GM19395 (cell line): Measurements from ENCODE around the gene LONP1.
"Not testable (repeated sequence)": the region's sequence is repeated elsewhere in the genome, so short reads cannot be mapped to it uniquely, and the experiment has no call there.

Source experiments
- ATAC-seq: cut with Tn5 transposase; IDR thresholded peaks from one replicate; pipeline ENCODE4 v1.9.1; 2021; ENCODE audit warnings: mild to moderate bottlenecking, moderate library complexity; ENCODE audit not compliant: unreplicated experiment

The LONP1 gene

DNA sequence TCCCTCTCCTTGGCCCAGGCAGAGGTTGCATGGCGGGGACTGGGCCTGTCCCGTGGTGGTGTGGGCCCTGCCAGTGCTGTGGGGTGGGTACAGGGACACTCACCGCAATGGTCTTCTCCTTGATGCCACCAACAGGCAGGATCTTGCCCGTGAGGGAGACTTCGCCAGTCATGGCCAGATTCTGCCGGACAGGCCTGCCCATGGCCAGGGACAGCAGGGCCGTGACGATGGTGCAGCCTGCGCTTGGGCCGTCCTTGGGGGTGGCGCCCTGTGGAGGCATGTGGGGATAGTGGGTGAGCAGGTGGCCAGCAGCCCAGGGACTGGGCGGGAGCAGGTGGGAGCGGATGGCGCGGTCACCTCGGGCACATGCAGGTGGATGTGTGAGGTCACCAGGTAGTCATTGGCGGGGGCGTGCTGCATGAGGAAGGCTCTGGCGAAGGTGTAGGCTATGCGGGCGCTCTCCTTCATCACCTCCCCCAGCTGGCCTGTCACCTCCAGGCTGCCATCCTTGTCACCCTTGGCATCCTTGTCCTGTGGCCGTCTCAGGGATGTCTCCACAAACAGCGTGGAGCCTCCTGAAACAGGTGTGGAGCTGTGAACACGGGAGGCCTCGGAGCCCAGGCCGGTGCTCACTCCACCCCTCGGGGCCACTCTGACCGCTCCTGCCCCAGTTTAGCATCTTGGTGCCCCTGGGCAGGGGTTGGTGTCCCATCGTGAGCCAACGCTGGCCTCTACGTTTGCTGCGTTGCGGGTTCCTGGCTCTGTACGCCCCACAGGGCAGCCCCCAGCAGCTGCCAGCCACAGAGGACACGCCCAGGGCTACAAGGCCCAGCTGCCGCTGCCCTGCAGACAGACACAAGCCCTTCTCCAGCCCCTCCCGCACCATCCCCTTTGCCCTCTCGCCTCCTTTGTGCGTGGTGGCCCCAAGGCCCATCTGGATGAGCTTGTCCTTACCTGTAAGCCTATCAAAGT lies 26.5 kb downstream of the LONP1 start:
- no peak for ATAC-seq

DNA sequence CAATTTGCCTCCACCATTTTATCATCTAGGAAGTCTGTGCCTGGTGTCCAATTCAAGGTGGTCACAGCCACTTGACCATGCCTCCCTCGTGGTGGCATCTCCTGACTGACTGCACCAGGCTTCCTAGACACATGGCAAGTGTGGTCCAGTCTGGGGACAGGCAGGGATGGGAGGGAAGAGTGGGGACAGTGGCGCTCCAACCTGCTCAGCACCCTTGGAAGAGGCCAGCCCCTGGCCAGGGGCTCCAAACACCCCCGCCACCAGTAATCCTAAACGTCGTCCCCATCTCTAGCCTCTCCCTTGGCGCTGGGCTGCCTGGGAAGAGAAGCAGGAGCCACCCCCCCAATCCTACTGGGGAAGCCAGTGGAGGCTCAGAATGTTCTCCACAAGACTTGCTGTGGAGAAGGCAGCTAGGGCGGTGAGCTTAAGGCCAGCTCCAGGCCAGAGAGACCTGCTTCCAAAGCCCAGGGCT lies 27.2 kb downstream of the LONP1 start:
- ATAC-seq = no peak

DNA sequence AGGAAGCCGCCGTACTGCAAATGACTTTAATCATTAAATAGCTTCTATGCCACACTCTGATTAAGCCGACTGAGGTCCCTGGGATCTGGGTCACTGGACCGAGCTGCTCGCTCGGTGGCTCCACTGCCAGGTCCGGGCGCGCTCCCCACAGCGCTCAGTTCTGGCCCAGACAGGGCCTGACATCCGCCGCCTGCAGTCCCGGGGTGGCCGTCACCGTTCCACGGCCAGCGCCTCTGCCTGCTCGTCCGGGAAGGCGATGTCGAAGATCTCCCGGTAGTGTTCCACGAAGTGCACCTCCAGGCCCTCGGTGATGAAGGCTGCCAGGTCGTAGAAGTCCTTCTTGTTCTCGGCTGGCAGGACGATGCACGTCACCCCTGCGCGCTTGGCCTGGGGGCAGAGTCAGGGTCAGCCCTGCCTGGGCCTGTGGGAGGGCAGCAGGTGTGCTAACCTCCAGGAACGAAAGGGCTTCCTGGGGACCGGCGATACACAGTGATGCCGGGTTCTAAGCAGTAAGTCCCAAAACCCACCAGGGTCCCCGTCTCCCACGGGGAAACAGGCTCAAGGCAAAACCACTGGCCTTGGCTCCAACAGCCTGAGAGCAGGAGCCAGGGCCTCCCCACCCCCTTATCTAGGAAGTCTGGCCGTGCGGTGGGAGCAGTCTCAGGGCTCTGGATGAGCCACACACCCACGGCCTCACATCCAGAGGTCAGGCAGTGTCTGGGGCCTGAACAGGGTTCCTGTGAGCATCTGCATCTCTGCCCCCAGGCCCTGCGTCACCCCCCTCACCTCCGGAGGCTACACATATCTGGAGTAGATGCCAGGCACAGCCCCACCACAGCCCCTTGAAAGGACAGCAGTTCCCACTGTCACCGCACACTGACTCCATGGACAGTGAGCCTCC lies 27.9 kb downstream of the LONP1 start:
- ATAC-seq = no peak

- no peak for ATAC-seq
Observed at GRCh38 chr19:5690955-5691821, 28.8 kb downstream of the LONP1 start.

DNA sequence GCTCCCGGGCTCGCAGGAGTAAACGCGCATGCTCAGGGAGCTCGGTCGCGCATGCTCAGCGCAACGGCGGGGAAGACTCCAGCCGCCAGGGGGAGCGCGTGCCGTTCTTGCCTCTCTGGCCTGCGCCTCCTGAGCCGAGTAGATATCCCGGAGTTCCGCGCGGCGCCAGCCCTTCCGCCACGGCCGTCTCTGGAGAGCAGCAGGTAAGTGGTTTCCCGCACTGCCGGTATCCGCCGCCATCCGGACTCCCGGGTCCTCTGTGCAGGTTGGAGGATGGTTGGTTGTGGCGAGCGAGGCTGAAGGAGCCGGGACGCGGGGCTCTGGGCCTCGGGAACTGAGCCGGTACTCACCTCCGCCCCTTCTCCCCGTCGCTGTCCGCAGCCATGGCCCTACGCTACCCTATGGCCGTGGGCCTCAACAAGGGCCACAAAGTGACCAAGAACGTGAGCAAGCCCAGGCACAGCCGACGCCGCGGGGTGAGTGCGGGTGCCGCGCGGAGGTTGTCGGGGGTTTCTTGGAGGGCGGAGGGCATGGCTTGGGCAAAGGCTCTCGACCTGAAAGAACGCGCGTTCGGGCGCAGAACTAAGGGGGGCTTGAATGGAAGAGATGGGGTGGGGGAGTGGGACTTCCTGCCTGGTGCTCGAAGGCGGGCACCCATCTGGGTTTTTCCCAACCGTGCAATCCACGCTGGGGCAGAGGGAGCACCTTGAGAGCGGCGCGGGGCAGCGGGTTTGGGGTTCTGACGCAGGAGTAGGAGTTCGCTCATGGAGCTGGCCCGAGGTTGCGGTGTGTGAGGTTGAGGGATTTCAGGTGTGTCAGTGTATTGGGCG lies 29.6 kb downstream of the LONP1 start, which contains the start of gene RPL36:
Gene RPL36 (plus strand): TSS at position 171 of the 830 bp plus-strand sequence. CDS start 213 bp downstream, at position 384.
- ATAC-seq = peak; percentile 34

- not testable (repeated sequence) for ATAC-seq
Observed at GRCh38 chr19:5688262-5688881, 31.6 kb downstream of the LONP1 start.

GRCh38 chr19:5687360-5688198 lies 32.4 kb downstream of the LONP1 start:
- ATAC-seq = no peak

DNA sequence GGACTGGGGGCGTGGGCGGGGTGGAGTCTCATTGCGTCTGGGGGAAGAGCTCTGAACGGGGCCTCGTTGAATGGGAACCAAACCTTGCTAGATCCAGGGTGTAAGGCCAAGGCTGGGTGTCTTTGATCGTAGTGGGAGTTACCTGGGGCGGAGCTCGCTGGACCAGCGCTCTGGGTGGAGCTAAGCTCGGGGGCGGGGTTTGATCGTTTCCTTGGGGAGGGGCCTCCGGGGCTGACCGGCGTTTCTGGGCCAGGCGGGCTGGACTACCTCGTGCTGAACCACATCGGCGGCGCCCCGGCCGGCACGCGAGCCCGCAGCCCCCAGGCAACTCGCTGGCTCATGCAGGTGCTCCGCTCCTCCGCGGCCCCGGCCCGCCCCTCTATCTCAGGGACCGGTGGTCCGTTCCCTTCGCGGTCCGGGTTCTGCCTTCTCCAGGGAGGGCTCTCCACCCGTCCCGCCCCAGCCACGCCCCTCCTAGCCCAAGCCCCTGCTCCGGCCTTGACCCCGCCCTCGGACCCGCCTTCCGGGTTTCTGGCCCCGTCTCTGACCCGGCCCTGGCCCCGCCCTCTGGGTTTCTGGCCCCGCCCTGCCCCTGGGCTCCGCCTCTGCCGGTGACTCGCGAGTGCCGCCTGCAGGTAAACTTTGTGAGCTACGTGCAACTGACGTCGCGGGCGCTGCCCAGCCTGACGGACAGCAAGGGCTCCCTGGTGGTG lies 33.1 kb downstream of the LONP1 start:
- peak; percentile 52 for ATAC-seq

GRCh38 chr19:5686326-5686646 lies 33.7 kb downstream of the LONP1 start:
- no peak for ATAC-seq

GRCh38 chr19:5684694-5685430 lies 35.1 kb downstream of the LONP1 start:
- ATAC-seq = no peak

- ATAC-seq = no peak
Observed at GRCh38 chr19:5683177-5683886, 36.6 kb downstream of the LONP1 start.

GRCh38 chr19:5682107-5682482 lies 37.9 kb downstream of the LONP1 start:
- ATAC-seq = no peak

- ATAC-seq = no peak
Observed at GRCh38 chr19:5681391-5682106, 38.4 kb downstream of the LONP1 start.

GRCh38 chr19:5680437-5681368 lies 39.2 kb downstream of the LONP1 start, which contains the start of the genes HSD11B1L and MICOS13:
Gene HSD11B1L (plus strand): TSS chr19:5681027. CDS start chr19:5684833, 3,806 bp downstream.
Gene MICOS13 (minus strand): TSS chr19:5680516. CDS start chr19:5680486, 30 bp downstream.
- peak; percentile 88 for ATAC-seq
